Measurements from ENCODE around the gene SUPT6H. TPM values are rescaled to one million over a fixed set of nuclear protein-coding genes. Genes with fewer than 3 reads are reported as not detected.

The SUPT6H gene
- total and polyA plus RNA-seq, 9 of the 15 experiments (the other 6 are each of a cell fraction or from before 2014, with no cell fraction given) = 1.7 to 77.7 (median 49.2) TPM

- peak; percentile 91 for TF ChIP-seq E2F1 (CRISPR knock-in tag; IDR thresholded peaks at IDR 0.05)
- no peak; the same call in 1 of the 2 replicates for TF ChIP-seq NR4A1 (CRISPR knock-in tag; IDR thresholded peaks at IDR 0.05)
- TF ChIP-seq NR4A1 (tag; IDR thresholded peaks at IDR 0.05) = no peak; the same call in 1 of the 2 replicates
- peak; percentile 68 for TF ChIP-seq TARDBP (IDR thresholded peaks at IDR 0.05)
- no peak for TF ChIP-seq SMARCE1 (IDR thresholded peaks at IDR 0.05)
- 0 out of 4 replicates have a peak, but pooled peaks of 1 of the 2 experiments have one; percentile 54 for TF ChIP-seq UBTF (IDR thresholded peaks at IDR 0.05; ENCODE audit: borderline replicate concordance in 1 of 2, low read depth in 2 of 2, low read length in 2 of 2)
- no peak for TF ChIP-seq PPARD (CRISPR knock-in tag; IDR thresholded peaks at IDR 0.05)
- no peak for TF ChIP-seq RBM15 (IDR thresholded peaks at IDR 0.05; ENCODE audit: insufficient read depth, low read length)
- TF ChIP-seq JUND (IDR thresholded peaks at IDR 0.05; ENCODE audit: borderline replicate concordance, low read depth, low read length) = 0 out of 2 replicates have a peak, but pooled peaks have one; percentile 1
- TF ChIP-seq JUND (tag; IDR thresholded peaks at IDR 0.05; ENCODE audit: borderline replicate concordance, low read depth, low read length) = no peak
- TF ChIP-seq PURB (CRISPR knock-in tag; IDR thresholded peaks at IDR 0.05; ENCODE audit: low read depth) = no peak
- no peak for TF ChIP-seq ZNF717 (CRISPR knock-in tag; IDR thresholded peaks at IDR 0.05)
- TF ChIP-seq FIP1L1 (IDR thresholded peaks at IDR 0.05; ENCODE audit: low read depth, low read length, poor library complexity, severe bottlenecking) = peak; percentile 82
- no peak for TF ChIP-seq BDP1 (IDR thresholded peaks at IDR 0.05; ENCODE audit: insufficient read depth, insufficient read length)
- no peak for TF ChIP-seq KAT8 (IDR thresholded peaks at IDR 0.05; ENCODE audit: low read depth)
Measured at GRCh38 chr17:28710861-28711722, 49.1 kb downstream of the SUPT6H start (continued).

All from K562 (cell line).